Endodermal cell (in vitro differentiated cells): Measurements from ENCODE around the gene C11orf16. TPM values are rescaled to one million over a fixed set of nuclear protein-coding genes. Genes with fewer than 3 reads are reported as not detected.

ENCODE experiments used
- DNase-seq: peaks from one replicate; pipeline ENCODE4 v3.0.0-alpha.2; 2017
- H3K27ac ChIP-seq: 2 replicates; pipeline ENCODE4 v1.5.1; 2013; ENCODE audit warnings: mild to moderate bottlenecking, low read depth, low read length, moderate library complexity
- H3K27me3 ChIP-seq: 2 replicates; pipeline ENCODE4 v1.6.1; 2013; ENCODE audit warnings: mild to moderate bottlenecking, low read length, moderate library complexity; ENCODE audit not compliant: insufficient read depth, control insufficient read depth, poor library complexity, severe bottlenecking
- H3K36me3 ChIP-seq: 2 replicates; pipeline ENCODE4 v1.7.0; 2013; ENCODE audit warnings: mild to moderate bottlenecking, low read length, moderate library complexity; ENCODE audit not compliant: control insufficient read depth, insufficient read depth
- H3K4me1 ChIP-seq: one replicate; pipeline ENCODE4 v1.7.0; 2013; ENCODE audit warnings: low read length; ENCODE audit not compliant: control insufficient read depth, insufficient read depth
- H3K4me3 ChIP-seq: 2 replicates; pipeline ENCODE4 v1.5.1; 2013; ENCODE audit warnings: mild to moderate bottlenecking, low read length, moderate library complexity
- H3K9ac ChIP-seq: 2 replicates; pipeline ENCODE4 v1.6.1; 2013; ENCODE audit warnings: mild to moderate bottlenecking, low read length, moderate library complexity; ENCODE audit not compliant: poor library complexity, severe bottlenecking; ENCODE audit errors: extremely low read depth
- H3K9me3 ChIP-seq: 2 replicates; pipeline ENCODE4 v1.6.1; 2013; ENCODE audit warnings: mild to moderate bottlenecking, low read length, moderate library complexity; ENCODE audit not compliant: control insufficient read depth
- H3K27ac Mint-ChIP-seq: 2 replicates; pipeline ENCODE4 v1.8.0; 2020; ENCODE audit warnings: mixed read lengths
- H3K27me3 Mint-ChIP-seq: 2 replicates; pipeline ENCODE4 v1.8.0; 2021; ENCODE audit warnings: mild to moderate bottlenecking, mixed read lengths; ENCODE audit not compliant: insufficient read depth
- H3K36me3 Mint-ChIP-seq: 2 replicates; pipeline ENCODE4 v1.8.0; 2020; ENCODE audit warnings: low read depth, mixed read lengths
- H3K4me1 Mint-ChIP-seq: 2 replicates; pipeline ENCODE4 v1.8.0; 2020; ENCODE audit warnings: mixed read lengths
- H3K4me3 Mint-ChIP-seq: 2 replicates; pipeline ENCODE4 v1.8.0; 2020; ENCODE audit warnings: mild to moderate bottlenecking, moderate library complexity, mixed read lengths
- H3K9me3 Mint-ChIP-seq: 2 replicates; pipeline ENCODE4 v1.8.0; 2020; ENCODE audit warnings: mild to moderate bottlenecking, mixed read lengths
- CTCF ChIP-seq: fragments of 200-600 bp; sonication (generic); conservative IDR thresholded peaks from 2 replicates; pipeline ENCODE4 v1.5.0; 2021; ENCODE audit warnings: antibody characterized with exemption, mild to moderate bottlenecking
- WGBS, 2 experiments: methylation state at CpG; one replicate each; pipeline versions ENCODE4 v1.1.5 to v1.1.7; 2013; ENCODE audit warnings: missing lambda C conversion rate in 2 of 2, mixed read lengths in 1 of 2; ENCODE audit not compliant: insufficient coverage in 1 of 2, insufficient read length in 1 of 2; 5-methylcytosine and 5-hydroxymethylcytosine counted together
- total RNA-seq, 2 donors: library from RNA; stranded (reverse); fragmentation: NEBNext Ultra II Directional in 1 of 2; extraction: Animal tissue kit (Norgen Biotek cat#: 25700) in 1 of 2; gene quantifications; 2 replicates in 1 of 2; 3 replicates in 1 of 2; pipeline ENCODE4 v1.2.1, GENCODE V29; 2021

Gene C11orf16
- total RNA-seq, 2 donors from 2014 or later: not detected

GRCh38 chr11:8942518-8943066 lies 9.8 kb upstream of the C11orf16 start, which contains the start of gene ASCL3:
TSS of gene ASCL3 (minus strand) at chr11:8943016. CDS start at chr11:8938161, 4,855 bp downstream.
- no peak within 1 kb of the TSS for H3K27ac ChIP-seq
- Mint-ChIP-seq H3K27ac (no peak within 1 kb of the TSS), H3K9me3 (no peaks in the 10 kb centered on the region), H3K36me3 (peaks cover 2% of the 10 kb centered on the region), H3K27me3 (peaks cover 16% of the 10 kb centered on the region), H3K4me3 (no peak within 1 kb of the TSS), H3K4me1 (peaks cover 2% of the 10 kb centered on the region)
- H3K9ac ChIP-seq: no peak within 1 kb of the TSS
- no peak within 1 kb of the TSS for H3K4me3 ChIP-seq
- no peak for DNase-seq
- H3K27me3 ChIP-seq: no peaks in the 10 kb centered on the region
- no peaks in the 10 kb centered on the region for H3K4me1 ChIP-seq
- H3K36me3 ChIP-seq: no peaks in the 10 kb centered on the region
- no peak for TF ChIP-seq CTCF
- H3K9me3 ChIP-seq: peaks cover 10% of the 10 kb centered on the region
- WGBS, 2 experiments: 80 to 100% methylated on average over 2 to 5 of the region's 5 CpGs

- DNase-seq: no peak
- H3K9ac ChIP-seq: no peak overlapping the region
- no peak overlapping the region for H3K27ac ChIP-seq
- no peaks in the 10 kb centered on the region for H3K4me1 Mint-ChIP-seq
- H3K36me3 Mint-ChIP-seq: no peaks in the 10 kb centered on the region
- no peaks in the 10 kb centered on the region for H3K4me1 ChIP-seq
- peaks cover 19% of the 10 kb centered on the region for H3K27me3 Mint-ChIP-seq
- H3K27ac Mint-ChIP-seq: no peak overlapping the region
- WGBS, 2 experiments: 91 to 94% methylated on average over 5 to 8 of the region's 8 CpGs
- no peaks in the 10 kb centered on the region for H3K27me3 ChIP-seq
- H3K4me3 Mint-ChIP-seq: no peak overlapping the region
- no peak for TF ChIP-seq CTCF
- peaks cover 10% of the 10 kb centered on the region for H3K9me3 ChIP-seq
- H3K9me3 Mint-ChIP-seq: no peaks in the 10 kb centered on the region
- H3K36me3 ChIP-seq: no peaks in the 10 kb centered on the region
- no peak overlapping the region for H3K4me3 ChIP-seq
These were observed 8.8 kb upstream of the C11orf16 start for GRCh38 chr11:8941341-8942103.

- Histone ChIP-seq H3K9me3 (no peaks in the 10 kb centered on the region), H3K4me3 (no peak overlapping the region), H3K27me3 (peaks cover 9% of the 10 kb centered on the region), H3K27ac (no peak overlapping the region), H3K4me1 (peaks cover 2% of the 10 kb centered on the region), H3K36me3 (no peaks in the 10 kb centered on the region), H3K9ac (no peak overlapping the region)
- H3K27me3 Mint-ChIP-seq: peaks cover 26% of the 10 kb centered on the region
- no peaks in the 10 kb centered on the region for H3K36me3 Mint-ChIP-seq
- no peak for TF ChIP-seq CTCF
- no peak for DNase-seq
- no peak overlapping the region for H3K4me3 Mint-ChIP-seq
- no peak overlapping the region for H3K27ac Mint-ChIP-seq
- no peaks in the 10 kb centered on the region for H3K9me3 Mint-ChIP-seq
- H3K4me1 Mint-ChIP-seq: peaks cover 11% of the 10 kb centered on the region
- 85 to 98% methylated on average over 12 to 14 of the region's 14 CpGs for WGBS, 2 experiments
These were observed 4.9 kb upstream of the C11orf16 start for GRCh38 chr11:8937659-8938058.
